Caco-2 (cell line): ENCODE data around the gene NT5M. TPM values are rescaled to one million over a fixed set of nuclear protein-coding genes. Genes with fewer than 3 reads are reported as not detected.

Experiments used
- BruUV-seq: library from RNA; stranded (reverse); fragments of 400-500 nt; replicated peaks from 2 replicates; lab custom pipeline; 2021; lab: Mats Ljungman, UMichigan
- CTCF ChIA-PET: fragments of 300-600 bp; sonication (Branson Sonifier 250); formaldehyde crosslinking; loops from one replicate; lab custom pipeline; 2022; ENCODE audit warnings: antibody characterized with exemption; lab: Charles Lee
- POLR2A ChIA-PET: fragments of 300-600 bp; sonication (Branson Sonifier 250); formaldehyde crosslinking; loops from one replicate; lab custom pipeline; 2022; ENCODE audit warnings: antibody characterized with exemption; lab: Charles Lee
- DNase-seq, 2 experiments: peaks; one replicate each; pipeline versions ENCODE4 v3.0.0 to v3.0.0-alpha.2; 2020 to 2022
- H3K27me3 ChIP-seq: replicated peaks from 2 replicates; pipeline ENCODE4 v1.6.0; 2011; ENCODE audit warnings: low read length; ENCODE audit not compliant: control insufficient read depth, insufficient read depth
- H3K36me3 ChIP-seq: 2 replicates; pipeline ENCODE4 v1.5.1; 2011; ENCODE audit warnings: low read length; ENCODE audit not compliant: control insufficient read depth, insufficient read depth
- H3K4me1 ChIP-seq: fragments of 250-450 bp; sonication (Bioruptor Pico); 2 replicates; pipeline ENCODE4 v1.5.1; 2020; ENCODE audit warnings: mild to moderate bottlenecking
- H3K4me3 ChIP-seq: 2 replicates; pipeline ENCODE4 v1.5.1; 2011; ENCODE audit warnings: low read depth, mild to moderate bottlenecking, control low read depth, low read length
- H3K9me3 ChIP-seq: fragments of 250-450 bp; sonication (Bioruptor Pico); 2 replicates; pipeline ENCODE4 v1.5.1; 2020; ENCODE audit warnings: mild to moderate bottlenecking, moderate library complexity
- H3K27ac Mint-ChIP-seq: one replicate; pipeline ENCODE4 v1.8.0; 2022; ENCODE audit warnings: mixed read lengths; ENCODE audit not compliant: unreplicated experiment
- H3K27me3 Mint-ChIP-seq: one replicate; pipeline ENCODE4 v1.8.0; 2022; ENCODE audit warnings: mixed read lengths; ENCODE audit not compliant: insufficient read depth, unreplicated experiment
- H3K36me3 Mint-ChIP-seq: one replicate; pipeline ENCODE4 v1.8.0; 2022; ENCODE audit warnings: mild to moderate bottlenecking, mixed read lengths; ENCODE audit not compliant: insufficient read depth, unreplicated experiment
- H3K4me1 Mint-ChIP-seq: one replicate; pipeline ENCODE4 v1.8.0; 2022; ENCODE audit warnings: low read depth, mixed read lengths; ENCODE audit not compliant: unreplicated experiment
- H3K4me3 Mint-ChIP-seq: one replicate; pipeline ENCODE4 v1.8.0; 2022; ENCODE audit warnings: mild to moderate bottlenecking, moderate library complexity, mixed read lengths; ENCODE audit not compliant: unreplicated experiment
- H3K9me3 Mint-ChIP-seq: one replicate; pipeline ENCODE4 v1.8.0; 2022; ENCODE audit warnings: mixed read lengths; ENCODE audit not compliant: unreplicated experiment
- intact Hi-C: fragments of 100-400 bp; cut with micrococcal nuclease; formaldehyde crosslinking; loops from one replicate; pipeline ENCODE4 v1.10.0; 2022; ENCODE audit not compliant: unreplicated experiment
- total RNA-seq: library from RNA; stranded (reverse); gene quantifications from 2 replicates; pipeline ENCODE4 v1.2.3, GENCODE V29; 2022
- TF ChIP-seq, protein P1 (sequence below), 2 experiments: fragments of 200-600 bp in 1 of 2; IDR thresholded peaks; 1 replicate in 1 of 2; 2 replicates in 1 of 2; pipeline versions ENCODE4 v1.5.1 to v1.8.0; 2011 to 2022; ENCODE audit warnings: antibody characterized with exemption in 1 of 2, control low read depth in 1 of 2, inconsistent platforms in 1 of 2, low read depth in 1 of 2, low read length in 1 of 2, mild to moderate bottlenecking in 1 of 2, moderate library complexity in 1 of 2; ENCODE audit not compliant: insufficient read depth in 1 of 2, severe bottlenecking in 1 of 2, unreplicated experiment in 1 of 2

The NT5M gene
- total RNA-seq, 1 experiment from 2014 or later = 1.3 TPM

DNA sequence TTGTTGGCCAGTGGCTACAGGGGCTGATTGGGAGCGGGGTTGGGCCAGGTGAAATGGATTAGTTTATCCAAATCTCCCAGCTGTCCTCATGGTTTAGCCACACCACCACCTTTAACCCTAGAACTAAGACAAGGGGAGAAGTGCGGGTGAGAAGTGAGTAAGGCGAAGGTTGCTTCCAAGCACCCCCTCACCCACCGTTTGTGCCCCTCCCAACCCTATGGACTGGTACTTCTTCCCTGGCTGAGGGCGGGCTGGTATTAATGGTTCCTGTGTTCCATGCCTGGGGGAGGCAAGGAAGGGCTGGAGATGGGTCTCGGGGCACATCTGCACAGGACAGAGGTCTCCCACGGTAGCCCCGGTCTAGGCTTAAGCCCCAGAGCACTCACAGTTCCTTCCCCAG lies 25.1 kb downstream of the NT5M start:
- H3K36me3 Mint-ChIP-seq = no peaks in the 10 kb centered on the region
- no peaks in the 10 kb centered on the region for H3K4me1 ChIP-seq
- H3K36me3 ChIP-seq = no peaks in the 10 kb centered on the region
- ChIA-PET CTCF (no interaction called here), POLR2A (no interaction called here)
- no peak overlapping the region for H3K27ac Mint-ChIP-seq
- no peaks in the 10 kb centered on the region for H3K27me3 ChIP-seq
- no peak for DNase-seq
- H3K9me3 ChIP-seq = no peaks in the 10 kb centered on the region
- H3K9me3 Mint-ChIP-seq = no peaks in the 10 kb centered on the region
- H3K4me1 Mint-ChIP-seq = no peaks in the 10 kb centered on the region
- no peak overlapping the region for H3K4me3 Mint-ChIP-seq
- intact Hi-C loops = no loop called here
- no peaks in the 10 kb centered on the region for H3K27me3 Mint-ChIP-seq
- TF ChIP-seq, protein P1, sequence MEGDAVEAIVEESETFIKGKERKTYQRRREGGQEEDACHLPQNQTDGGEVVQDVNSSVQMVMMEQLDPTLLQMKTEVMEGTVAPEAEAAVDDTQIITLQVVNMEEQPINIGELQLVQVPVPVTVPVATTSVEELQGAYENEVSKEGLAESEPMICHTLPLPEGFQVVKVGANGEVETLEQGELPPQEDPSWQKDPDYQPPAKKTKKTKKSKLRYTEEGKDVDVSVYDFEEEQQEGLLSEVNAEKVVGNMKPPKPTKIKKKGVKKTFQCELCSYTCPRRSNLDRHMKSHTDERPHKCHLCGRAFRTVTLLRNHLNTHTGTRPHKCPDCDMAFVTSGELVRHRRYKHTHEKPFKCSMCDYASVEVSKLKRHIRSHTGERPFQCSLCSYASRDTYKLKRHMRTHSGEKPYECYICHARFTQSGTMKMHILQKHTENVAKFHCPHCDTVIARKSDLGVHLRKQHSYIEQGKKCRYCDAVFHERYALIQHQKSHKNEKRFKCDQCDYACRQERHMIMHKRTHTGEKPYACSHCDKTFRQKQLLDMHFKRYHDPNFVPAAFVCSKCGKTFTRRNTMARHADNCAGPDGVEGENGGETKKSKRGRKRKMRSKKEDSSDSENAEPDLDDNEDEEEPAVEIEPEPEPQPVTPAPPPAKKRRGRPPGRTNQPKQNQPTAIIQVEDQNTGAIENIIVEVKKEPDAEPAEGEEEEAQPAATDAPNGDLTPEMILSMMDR (IDR thresholded peaks at IDR 0.05; ENCODE audit: insufficient read depth in 1 of 2, low read depth in 1 of 2, low read length in 1 of 2, severe bottlenecking in 1 of 2, unreplicated experiment in 1 of 2) = no peak
- H3K4me3 ChIP-seq = no peak overlapping the region
- no TSS peak for BruUV-seq

DNA sequence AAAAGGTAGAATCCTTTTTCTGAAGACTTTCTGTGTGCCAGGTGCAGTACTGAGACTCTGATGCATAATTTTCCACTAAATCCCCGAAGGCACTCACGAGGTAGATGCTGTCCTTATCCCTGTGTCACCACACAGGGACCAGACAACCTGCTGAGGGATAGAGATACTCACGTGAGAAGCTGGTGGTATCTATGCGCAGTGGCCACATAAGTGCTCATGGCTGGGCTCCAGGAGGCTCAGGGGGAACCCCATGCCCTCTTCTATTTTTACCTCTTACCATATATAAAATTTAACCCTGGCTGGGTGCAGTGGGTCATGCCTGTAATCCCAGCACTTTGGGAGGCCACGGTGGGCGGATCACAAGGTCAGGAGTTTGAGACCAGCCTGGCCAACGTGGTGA lies 38.3 kb downstream of the NT5M start:
- H3K4me3 ChIP-seq = no peak overlapping the region
- no peaks in the 10 kb centered on the region for H3K36me3 ChIP-seq
- Mint-ChIP-seq H3K9me3 (no peaks in the 10 kb centered on the region), H3K27me3 (no peaks in the 10 kb centered on the region), H3K27ac (no peak overlapping the region), H3K4me3 (no peak overlapping the region), H3K36me3 (no peaks in the 10 kb centered on the region), H3K4me1 (no peaks in the 10 kb centered on the region)
- no peak for DNase-seq
- H3K27me3 ChIP-seq = no peaks in the 10 kb centered on the region
- ChIA-PET CTCF (no interaction called here), POLR2A (no interaction called here)
- no TSS peak for BruUV-seq
- TF ChIP-seq, protein P1 (IDR thresholded peaks at IDR 0.05; ENCODE audit: insufficient read depth in 1 of 2, low read depth in 1 of 2, low read length in 1 of 2, severe bottlenecking in 1 of 2, unreplicated experiment in 1 of 2) = no peak
- peaks cover 6% of the 10 kb centered on the region; the same call in 1 of the 2 replicates for H3K4me1 ChIP-seq
- intact Hi-C loops = no loop called here
- H3K9me3 ChIP-seq = no peaks in the 10 kb centered on the region

DNA sequence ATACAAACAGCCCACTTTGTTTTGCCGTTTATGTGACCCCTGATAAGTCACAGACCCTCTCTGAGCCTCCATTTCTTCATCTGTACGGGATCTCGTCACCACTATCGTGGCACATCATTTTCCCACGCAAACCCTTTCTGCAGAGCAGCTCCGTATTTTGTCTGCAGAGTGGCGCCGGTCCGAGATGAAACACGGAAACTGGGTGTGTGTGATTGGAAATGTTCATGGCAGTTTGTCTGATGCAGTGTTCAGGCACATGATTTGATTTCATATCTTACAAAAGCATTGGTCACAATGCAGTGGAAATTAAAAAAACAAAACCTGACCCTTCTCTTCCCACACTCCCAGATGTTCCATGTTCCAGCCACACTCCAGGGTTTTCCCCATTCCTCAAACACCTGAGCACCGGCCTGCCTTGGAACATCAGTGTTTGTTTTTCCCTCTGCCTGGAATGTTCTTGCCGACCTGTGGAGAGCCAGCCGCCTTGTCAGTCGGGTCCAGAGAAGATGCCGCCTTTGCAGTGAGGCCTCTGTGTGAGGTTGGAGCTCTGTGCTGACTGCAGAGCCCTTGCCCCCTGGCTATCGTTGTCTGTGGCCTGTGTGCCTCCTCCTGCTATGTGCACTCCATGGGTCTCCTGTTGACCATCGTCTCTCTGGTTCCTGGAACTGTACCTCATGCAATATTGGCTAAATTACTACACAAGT lies 39.2 kb downstream of the NT5M start:
- BruUV-seq = no TSS peak
- Mint-ChIP-seq H3K27ac (no peak overlapping the region), H3K9me3 (no peaks in the 10 kb centered on the region), H3K27me3 (no peaks in the 10 kb centered on the region), H3K36me3 (no peaks in the 10 kb centered on the region), H3K4me3 (no peak overlapping the region), H3K4me1 (no peaks in the 10 kb centered on the region)
- ChIA-PET CTCF (no interaction called here), POLR2A (no interaction called here)
- H3K27me3 ChIP-seq = no peaks in the 10 kb centered on the region
- peaks cover 6% of the 10 kb centered on the region; the same call in 1 of the 2 replicates for H3K4me1 ChIP-seq
- DNase-seq = peak; percentile 34 to 50
- intact Hi-C loops = no loop called here
- H3K36me3 ChIP-seq = no peaks in the 10 kb centered on the region
- H3K9me3 ChIP-seq = no peaks in the 10 kb centered on the region
- TF ChIP-seq, protein P1 (IDR thresholded peaks at IDR 0.05; ENCODE audit: insufficient read depth in 1 of 2, low read depth in 1 of 2, low read length in 1 of 2, severe bottlenecking in 1 of 2, unreplicated experiment in 1 of 2) = no peak
- no peak overlapping the region for H3K4me3 ChIP-seq
